CD4-positive, alpha-beta T cell treated with Interleukin-6 for 4 hours (primary cell): ENCODE data around the gene RUNDC3A.

Experiments
- DNase-seq: peaks from one replicate; pipeline ENCODE4 v3.0.0-alpha.2; 2020; ENCODE audit warnings: mixed read lengths

Gene RUNDC3A

DNA sequence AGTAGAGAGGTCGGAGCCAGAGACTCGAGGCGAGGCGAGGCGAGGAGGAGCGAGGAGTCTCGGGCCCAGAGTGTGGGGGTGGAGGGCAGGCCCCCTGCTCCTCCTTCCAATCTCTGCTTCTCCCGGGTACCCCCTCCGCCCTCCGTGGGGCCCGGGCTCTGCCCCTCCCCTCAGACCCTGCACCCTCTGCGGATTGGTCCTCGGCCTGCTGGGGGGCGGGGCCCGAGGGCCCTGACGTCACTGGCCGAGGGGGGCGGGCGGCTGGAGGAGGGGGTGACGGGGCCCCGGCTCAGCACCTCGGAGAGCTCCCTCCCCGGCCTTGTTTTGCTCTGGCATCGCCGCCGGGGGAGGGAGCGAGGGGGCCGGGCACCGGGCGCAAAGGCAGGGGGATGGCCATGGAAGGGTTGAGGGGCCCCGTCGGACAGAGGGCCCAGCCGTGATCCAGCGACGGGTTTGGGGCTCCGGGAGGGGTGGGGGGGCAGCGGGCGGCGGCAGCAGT lies at the start of gene RUNDC3A:
Gene RUNDC3A, plus strand, starts transcription at position 282 of the 499 bp plus-strand sequence. CDS start 232 bp downstream, outside the sequence.
- DNase-seq, result peak; percentile 87

DNA sequence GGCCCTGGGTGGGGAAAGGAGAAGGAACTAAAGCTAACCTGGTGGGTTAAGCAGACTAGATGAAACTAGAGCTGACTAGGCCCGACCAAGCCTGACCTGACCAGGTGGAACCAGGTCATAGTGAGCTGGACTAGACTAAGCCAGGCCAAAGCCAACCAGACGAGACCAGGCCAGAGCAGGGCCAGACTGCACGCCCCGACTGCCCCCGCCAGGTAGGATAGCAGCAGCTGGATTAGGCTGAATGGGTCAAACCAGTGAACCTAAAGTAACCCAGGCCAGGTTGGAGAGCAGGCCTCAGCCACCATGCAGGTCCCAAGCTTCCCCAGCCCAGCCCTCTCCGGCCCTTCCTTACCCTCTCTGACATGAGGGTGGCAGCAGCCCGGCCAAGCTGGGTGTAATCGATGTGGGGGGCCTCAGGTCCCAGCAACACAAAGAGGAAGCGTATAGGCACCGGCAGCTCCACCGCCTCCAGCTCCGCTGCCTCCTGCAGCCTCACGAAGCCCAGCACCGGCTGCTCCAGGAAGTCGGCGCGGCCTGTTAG lies 49.5 kb upstream of the RUNDC3A start:
- no peak for DNase-seq

DNA sequence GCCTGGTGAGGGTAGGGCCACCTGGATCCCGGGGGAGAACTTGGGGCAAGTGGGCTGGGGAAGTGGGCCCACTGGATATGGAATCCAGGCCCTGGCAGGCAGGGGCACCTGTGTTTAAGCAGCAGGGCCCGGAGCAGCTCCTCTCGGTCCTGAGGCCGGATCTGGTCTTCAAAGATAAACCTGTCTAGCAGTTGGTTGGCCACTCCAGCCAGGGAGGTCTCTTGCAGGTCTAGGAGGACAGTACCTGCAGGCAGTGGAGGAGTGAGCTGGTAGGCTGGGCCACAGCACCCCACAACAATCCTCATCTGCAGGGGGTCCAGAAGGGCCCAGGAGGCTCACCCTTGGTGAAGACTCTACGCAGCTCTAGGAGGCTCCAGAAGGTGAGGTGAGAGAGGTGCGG lies 48.1 kb upstream of the RUNDC3A start:
- no peak for DNase-seq

DNA sequence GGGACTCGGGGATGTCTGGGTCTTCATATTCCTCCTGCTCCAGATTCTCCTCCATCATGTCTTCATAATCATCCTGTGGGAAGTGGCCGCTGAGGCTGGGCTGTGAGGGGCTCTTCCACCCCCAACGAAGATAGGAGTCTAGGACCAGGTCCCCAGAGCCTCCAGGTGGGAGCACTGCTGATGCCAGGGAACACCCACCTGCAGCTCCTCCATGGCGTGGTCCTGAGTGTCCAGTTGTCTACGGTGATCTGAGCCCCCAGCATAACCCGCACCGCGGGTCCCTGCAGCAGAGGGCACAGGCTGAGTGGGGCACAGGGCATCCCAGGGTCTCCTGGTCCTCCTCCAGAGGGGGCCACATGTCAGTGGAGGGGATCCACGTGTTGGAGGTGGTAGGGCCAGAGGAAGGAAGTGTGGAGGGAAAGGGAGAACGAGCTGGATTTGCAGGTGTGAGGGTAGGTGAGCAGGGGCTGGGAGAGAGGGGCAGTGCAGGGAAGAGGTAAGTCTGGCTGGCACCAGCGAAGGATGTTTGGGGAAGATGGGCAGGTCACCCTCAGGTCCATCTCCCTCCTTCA lies 45.7 kb upstream of the RUNDC3A start:
- no peak for DNase-seq

DNA sequence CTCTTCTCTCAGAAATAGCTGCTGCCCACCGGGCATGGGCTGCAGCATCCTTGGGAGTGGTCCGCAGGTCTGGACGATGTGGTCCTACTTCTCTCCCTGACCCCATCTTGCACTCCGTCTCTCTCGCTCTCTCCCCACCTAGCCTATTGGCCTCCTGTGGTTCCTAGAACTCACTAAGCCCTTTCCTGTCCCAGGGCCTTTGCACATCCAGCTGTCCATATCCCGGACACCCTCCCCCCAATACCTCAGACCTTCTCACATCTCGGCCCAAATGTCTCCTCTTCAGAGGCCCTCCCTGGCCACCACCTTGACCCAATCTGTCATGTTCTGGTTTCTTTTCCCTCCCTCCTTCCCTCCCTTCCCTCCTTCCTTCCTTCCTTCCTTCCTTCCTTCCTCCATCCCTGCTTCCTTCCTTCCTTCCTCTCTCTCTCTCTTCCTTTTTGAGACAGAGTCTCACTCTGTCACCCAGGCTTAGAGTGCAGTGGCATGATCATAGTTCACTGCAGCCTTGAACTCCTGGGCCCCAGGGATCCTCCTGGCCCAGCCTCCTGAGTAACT lies 45.0 kb upstream of the RUNDC3A start:
- no peak for DNase-seq

DNA sequence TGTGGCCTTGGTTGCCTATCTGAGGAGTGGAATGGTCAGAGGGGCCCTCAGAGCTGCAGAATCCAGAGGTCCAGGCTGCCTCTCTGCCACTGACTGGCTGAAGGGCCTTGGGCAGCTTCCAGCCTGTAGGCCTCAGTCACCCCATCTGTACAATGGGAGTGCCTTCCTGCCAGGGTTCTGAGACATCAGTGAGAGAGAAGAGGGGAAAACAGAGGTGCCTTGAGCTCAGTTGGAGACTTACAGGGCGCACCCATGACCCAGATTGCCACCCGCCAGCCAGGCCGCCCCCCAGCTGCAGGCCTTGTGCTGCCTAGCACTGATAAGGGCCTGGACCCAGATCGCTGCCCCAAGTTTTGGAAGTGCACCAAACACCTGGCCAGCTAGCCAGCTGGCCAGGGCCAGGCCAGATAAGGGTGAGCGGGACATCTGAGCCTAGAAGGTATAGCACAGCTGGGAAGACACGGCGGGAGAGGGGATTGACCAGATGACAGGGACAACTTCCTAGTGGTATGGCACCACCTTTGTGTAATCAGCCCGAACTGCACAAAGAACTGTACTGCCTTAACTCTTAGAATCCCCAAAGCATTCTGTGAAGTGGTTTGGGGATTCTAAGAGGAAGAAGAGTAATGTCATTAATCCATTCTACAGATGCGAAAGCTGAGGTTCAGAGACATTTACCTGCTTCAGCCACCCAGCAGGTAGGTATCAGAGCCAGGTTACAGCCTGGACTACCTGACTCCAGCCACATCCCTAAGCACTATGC lies 41.8 kb upstream of the RUNDC3A start:
- no peak for DNase-seq

DNA sequence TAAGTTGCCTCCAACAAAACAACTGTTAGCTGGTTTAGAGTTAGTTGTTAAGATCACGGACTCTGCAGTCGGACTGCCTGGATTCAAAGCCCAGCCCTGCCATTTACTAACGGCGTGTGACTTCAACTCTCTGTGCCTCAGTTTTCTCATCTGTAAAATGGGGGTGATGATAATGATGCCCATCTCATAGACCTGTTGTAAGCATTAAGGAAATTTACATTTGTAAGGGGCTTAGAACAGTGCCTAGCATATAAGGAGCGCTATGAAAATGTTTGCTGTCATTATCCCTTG lies 41.3 kb upstream of the RUNDC3A start:
- no peak for DNase-seq

DNA sequence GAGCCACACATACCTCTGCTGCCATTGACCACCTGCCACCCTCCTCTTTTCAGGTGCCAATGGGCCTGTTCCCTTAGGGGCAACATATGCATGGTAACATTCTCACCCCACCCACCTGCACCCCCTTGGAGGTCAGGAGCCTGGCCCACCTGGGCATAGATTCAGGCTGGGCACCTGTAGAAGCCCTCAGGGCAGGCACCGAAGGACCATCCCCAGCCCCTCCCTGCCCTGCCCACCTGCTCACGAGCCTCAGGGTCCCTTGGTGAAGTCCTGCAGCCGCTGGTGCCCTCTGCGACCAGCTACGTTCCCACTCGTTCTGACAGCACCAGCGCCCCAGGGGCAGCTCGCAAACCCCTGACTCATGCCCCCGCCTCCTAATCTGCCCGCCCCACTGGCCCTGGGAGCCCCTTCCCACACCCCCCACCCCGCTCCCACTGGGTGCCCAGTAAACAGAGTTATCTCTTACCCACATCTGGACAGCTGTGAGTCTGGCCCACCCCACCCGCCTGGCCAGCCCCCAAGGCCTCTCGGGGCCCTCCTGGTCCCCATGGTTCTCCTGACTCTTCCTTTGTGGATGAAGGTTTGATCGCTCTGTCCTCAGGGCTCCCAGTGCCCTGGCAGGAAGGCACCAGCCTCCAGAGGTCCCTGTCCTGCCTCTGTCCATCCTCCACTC lies 40.4 kb upstream of the RUNDC3A start, which contains the start of gene SLC4A1:
Gene SLC4A1, minus strand, starts transcription at position 318 of the 673 bp plus-strand sequence. CDS start 5,269 bp downstream, outside the sequence.
- no peak for DNase-seq

DNA sequence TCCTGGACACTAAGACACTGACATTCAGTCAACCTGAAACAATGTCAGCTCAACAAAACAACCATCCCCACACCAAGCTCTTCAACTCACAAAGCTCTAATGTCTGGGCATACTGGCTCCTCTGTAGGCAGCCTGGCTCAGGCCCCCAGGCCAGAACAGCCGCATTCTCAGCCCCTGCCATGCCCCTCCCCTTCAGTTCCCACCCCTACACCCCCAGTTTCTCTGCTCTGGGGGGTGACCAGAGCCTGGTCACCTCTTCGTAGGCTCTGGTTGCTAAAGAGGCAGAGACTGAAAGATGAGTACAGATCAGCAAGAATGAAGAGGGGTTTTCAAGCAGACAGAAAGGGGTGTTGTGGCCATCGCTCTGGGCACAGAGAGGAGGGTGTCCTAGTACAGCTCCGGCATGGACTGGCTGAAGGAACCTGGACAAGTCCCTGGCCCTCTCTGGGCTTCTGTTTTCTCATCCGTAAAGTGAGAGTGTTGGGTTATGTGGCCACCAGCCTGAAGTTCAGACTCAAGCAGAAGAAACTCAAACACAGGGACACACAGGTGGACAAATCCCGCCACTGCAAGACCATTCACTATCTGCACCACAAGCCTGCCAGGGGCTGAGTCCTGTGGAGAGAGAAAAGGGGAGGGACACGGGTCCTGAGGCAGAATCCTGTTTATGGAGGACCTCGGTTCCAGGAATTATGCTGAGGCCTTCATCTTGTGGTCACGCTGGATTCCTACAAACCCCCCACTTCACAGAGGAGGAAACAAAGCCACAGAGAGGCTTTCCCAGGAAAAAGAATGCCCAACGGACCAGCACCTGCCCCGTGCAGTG lies 39.5 kb upstream of the RUNDC3A start:
- no peak for DNase-seq

DNA sequence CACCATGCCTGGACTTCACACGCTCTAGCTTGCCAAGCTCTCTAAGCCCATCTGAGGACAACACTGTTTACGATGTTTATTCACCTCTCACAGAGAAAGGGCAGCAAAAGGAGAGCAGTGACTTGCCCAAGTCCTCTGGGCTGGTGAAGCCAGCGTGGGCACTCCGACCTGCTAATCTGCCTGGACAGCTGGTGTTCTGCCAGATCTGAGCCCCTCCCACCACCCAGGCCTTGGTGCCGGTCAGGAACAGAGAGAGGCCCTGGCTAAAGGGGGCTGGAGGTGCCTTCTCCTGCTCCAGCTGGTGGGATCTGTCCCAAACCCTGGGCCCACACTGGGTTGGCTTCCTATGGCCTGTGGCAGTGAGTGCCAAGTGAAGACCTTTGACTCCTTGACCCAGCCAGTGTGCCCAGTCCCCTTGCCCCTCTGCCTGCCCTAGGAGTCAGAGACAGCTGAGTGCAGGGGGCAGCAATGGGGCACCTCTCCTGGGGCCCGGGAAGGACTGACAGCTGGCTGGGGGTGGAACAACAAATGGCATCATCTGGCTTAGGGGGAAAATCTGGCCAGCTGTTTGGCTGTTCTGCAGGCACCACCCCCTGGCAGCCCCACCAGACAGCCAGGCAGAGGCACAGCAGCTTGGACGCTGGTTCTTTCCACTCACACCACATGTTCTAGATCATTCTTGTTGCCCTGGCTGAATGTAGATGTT lies 38.7 kb upstream of the RUNDC3A start:
- no peak for DNase-seq

DNA sequence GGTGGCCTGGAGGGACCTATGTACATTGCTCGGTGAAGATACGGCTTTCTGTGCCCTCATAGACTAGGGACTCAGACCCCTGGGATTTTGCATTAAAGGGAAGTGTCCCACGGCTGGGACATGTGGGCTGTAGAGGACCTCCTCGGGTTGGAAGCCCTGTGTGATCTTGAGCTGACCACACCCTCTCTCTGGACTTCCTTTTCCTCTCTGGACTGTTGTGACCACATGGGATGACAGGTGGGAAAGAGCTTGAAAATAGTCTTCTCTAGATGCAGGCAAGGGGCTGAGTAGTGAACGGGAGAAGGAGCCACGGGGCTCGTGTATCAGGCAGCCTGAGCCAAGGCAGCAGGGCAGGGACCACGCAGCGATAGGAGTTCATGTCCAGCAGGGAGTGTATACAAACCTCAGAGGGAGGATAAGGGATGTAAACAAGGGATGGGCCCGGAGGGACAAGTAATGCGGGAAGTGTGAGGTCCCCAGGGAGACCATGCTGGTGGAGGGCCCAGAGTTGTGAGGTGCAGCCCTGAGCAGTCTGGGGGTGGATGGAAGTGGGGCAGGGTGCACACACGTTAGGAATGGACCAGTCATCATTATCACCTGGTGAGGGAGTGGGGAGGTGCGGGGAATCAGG lies 36.0 kb upstream of the RUNDC3A start:
- DNase-seq, result no peak

DNA sequence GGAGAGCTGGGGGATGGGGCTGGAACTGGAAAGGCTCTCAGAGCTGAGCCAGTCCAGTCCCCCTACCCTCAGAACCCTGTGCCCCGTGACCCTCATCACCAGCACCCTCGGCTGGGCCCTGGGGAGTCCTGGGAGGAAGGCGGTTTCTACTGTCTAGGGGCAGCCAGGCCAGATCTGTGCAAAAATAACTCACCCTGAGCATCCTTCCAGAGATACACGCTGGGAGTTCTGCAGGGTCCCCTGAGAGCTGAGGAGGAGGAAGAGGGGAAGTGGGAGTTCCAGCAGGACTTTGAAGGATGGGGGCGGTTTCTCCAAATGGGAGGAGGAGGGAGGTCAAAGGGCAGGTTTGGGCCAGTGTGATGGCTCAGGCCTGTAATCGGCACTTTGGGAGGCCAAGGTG lies 35.4 kb upstream of the RUNDC3A start:
- DNase-seq, result no peak

DNA sequence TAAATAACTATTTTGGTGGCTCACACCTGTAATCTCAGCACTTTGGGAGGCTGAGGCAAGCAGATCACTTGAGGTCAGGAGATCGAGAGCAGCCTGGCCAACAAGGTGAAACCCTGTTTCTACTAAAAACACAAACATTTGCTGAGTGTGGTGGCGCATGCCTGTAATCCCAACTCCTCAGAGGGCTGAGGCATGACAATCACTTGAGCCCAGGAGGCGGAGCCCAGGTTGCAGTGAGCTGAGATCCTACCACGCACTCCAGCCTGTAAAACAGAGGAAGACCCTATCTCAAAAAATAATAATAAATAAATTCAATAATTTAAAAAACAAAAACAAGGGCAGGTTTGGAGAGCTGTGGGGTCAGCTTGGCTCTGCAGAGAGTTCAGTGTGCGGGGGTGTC lies 34.8 kb upstream of the RUNDC3A start:
- DNase-seq, result no peak

DNA sequence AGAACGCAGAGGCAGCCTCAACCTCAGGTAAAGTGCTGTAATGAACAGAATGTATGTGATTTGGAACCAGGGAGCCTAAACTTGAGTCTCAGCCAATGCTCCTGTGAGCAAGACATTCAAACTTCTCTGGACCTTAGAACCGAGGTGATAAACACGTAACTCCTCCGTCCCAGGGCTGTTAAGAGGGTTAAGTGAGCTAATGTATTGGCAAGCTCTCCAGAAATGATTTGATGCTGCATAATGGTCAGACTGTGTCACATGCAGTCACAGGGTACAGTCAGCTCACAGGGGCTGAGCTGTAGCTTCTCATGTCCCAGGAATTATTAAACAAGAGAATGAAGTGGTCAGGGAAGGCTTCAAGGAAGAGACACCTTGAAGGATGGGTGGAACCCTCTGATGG lies 30.4 kb upstream of the RUNDC3A start:
- no peak for DNase-seq

DNA sequence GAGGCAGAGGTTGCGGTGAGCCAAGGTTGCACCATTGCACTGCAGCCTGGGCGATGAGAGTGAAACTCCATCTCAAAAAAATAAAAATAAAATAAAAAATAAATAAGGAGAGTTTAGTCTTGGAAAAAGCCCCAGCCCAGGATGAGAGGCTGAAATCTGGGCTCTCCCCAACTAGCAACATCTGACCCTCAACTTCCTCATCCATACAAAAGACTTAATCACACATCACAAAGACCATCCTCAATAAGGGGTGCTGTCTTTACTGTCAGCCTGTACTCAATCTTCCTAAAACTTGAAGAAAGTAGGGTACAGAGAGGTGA lies 29.1 kb upstream of the RUNDC3A start:
- no peak for DNase-seq

DNA sequence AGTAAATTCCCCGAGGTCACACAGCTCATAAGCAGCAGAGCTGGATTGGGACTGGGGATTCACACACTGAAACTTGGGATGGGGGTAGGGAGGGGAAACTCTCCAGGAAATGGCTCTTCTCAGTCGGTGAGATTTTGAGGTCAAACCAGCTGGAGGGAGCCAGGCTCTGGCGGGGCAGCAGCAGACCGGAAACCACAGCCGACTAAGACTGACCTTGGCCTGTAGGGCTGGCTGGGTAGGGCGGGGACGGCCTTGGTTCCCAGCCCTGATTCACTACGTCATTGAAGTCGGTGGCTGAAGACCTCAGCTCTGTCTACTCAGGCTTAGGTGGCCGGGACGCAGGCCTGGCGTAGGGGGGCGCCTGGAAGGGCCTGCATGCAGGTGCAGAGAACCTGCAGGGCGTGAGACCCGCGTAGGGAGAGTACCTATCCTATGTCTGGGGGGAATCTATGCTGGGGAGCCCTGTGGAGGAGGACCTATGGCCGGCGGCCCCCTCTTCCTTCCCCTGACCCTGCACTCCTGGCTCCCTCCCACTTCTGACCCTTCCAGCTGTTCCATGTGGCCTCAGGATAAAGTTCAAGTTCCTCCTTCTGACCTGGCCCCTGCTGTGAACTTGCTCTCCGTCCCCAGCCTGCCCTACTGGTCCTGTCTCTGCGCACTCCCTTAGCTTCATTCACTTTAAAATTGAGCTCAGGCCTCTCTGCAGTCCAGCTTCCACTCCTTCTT lies 28.6 kb upstream of the RUNDC3A start:
- DNase-seq, result no peak

DNA sequence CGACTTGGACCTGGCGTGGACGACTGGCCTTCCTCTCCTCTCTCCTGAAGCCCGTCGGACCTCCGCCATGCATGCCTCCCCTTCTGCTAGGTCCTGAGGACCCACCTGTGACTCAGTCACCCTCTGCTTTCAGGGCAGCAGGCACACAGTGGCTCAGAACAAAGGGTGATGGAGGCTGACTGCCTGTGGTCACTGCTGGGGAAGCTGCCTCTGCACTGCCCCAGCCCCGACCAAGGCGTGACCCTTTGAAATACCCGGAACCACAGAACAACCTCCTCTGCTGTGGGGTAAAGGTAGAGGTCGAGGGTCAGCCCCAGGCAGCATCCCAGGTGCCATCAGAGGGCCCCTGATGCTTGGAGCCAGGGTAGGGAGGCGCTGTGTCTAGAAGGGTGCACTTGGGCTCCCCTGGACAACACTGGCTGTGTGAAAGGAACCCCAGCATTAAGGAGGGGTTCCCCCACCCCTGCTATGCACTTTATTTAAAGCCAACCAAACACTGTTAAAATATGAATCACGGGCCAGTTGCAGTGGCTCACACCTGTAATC lies 27.9 kb upstream of the RUNDC3A start:
- no peak for DNase-seq

DNA sequence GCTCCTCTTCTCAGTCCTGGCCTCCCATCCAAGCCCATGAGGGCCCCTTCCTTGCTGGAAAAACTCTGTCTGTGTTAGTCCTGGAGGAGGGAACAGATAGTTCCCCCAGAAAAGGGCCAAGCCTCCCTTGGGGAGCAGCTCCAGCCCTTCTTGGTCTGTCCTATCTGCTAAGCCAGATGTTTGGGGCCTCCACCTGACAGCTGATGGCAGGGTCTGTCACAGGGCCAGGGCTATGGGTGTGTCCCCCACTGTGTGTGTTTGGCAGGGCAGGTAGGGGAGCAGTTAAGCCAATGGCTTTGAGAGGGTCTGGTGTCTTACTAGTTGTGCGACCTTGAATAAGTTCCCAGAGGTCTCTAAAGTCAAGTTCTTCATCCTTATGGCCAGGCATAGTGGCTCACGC lies 26.8 kb upstream of the RUNDC3A start:
- DNase-seq, result no peak

DNA sequence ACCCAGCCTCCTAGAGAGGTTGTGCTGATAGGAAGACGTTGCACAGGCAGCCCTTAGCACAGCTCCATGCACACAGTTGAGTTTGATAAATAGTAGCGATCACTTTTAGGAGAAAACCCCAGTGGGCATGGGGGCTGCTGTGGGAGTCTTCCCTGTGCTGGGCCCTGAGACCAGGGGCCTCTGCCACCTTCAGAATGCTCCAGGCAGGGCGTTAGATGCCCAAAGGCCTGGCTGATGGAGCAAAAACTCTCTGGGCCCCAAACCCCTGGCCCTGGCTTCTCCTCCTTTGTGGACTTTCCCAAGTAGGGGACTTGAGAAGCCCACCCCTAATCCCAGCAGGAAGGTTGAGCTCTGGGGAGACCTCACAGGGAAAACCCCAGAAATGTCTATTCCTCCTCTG lies 26.1 kb upstream of the RUNDC3A start:
- no peak for DNase-seq

DNA sequence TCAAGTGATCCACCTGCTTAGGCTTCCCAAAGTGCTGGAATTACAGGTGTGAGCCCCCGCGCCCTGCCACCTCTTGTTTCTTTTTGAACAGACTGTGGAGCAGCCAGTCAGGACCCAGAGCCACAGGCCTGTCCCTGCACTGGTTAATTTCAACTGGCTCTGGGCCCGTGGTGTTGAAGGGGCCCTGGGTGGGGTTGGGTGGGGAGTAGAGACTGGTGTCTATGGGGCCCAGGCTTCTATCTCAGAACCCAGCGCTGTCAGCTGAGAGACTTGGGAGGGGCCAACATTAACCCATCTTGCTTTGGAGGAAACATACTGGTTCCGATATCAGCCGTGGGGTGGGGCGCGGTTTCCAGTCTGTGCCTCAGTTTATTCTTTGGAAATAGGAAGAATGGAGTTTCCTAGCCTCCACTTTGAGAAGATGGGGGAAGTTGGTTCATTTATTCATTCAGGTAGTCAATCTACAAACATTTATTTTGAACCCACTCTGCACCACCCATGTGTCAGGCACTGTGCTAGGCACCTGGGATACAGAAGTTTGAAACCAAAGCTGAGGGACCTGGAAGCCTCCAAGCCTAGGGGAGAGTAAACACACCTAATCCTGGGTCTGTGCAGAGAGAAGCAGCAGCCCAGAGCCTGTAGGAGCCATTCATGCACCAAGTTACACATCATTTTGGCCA lies 24.9 kb upstream of the RUNDC3A start:
- no peak for DNase-seq
